Superior temporal gyrus (tissue), 1 donor: ENCODE results near the gene CCDC12.

Experiments
- DNase-seq: peaks from one replicate; pipeline ENCODE4 v3.0.0-alpha.2; 2016; ENCODE audit errors: extremely low spot score

The CCDC12 gene

GRCh38 chr3:47007482-47008233 lies 31.1 kb upstream of the CCDC12 start:
- DNase-seq, result no peak

DNA sequence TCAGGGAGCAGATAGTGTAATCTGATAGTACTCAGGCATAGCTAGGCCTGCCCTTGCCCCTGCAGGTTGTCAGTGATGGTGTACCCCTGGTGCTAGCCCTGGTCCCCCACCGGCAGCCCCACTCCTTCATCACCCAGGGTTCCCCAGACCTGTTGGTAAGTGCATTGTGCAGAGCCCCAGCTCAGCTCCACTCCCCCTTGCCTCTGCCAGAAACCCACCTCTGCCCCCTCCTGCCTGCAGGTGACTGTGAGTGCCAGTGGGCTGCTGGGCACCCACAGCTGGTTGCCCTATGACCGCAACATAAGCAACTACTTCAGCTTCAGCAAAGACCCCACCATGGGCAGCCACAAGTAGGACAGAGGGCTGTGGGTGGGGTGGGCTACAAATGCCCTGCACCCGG lies 30.5 kb upstream of the CCDC12 start:
- DNase-seq, result no peak

DNA sequence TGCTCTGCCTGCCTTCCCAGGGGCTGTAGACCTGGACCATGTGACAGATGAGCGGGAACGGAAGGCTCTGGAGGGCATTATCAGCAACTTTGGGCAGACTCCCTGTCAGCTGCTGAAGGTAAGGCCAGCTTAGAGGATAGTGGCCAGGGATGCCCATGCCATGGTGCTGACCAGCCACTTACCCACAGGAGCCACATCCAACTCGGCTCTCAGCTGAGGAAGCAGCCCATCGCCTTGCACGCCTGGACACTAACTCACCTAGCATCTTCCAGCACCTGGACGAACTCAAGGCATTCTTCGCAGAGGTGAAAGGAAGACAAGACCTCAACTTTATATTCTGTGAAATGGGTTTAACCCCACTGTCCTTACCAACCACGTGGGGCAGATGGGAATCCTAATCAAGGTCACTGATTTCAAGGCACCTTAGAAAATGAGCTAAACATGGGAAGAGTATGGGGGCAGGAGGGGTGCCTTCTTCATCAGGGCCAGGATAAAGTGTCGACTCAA lies 29.7 kb upstream of the CCDC12 start:
- DNase-seq, result no peak

- DNase-seq, result no peak
Observed at GRCh38 chr3:47005212-47006144, 28.9 kb upstream of the CCDC12 start.

DNA sequence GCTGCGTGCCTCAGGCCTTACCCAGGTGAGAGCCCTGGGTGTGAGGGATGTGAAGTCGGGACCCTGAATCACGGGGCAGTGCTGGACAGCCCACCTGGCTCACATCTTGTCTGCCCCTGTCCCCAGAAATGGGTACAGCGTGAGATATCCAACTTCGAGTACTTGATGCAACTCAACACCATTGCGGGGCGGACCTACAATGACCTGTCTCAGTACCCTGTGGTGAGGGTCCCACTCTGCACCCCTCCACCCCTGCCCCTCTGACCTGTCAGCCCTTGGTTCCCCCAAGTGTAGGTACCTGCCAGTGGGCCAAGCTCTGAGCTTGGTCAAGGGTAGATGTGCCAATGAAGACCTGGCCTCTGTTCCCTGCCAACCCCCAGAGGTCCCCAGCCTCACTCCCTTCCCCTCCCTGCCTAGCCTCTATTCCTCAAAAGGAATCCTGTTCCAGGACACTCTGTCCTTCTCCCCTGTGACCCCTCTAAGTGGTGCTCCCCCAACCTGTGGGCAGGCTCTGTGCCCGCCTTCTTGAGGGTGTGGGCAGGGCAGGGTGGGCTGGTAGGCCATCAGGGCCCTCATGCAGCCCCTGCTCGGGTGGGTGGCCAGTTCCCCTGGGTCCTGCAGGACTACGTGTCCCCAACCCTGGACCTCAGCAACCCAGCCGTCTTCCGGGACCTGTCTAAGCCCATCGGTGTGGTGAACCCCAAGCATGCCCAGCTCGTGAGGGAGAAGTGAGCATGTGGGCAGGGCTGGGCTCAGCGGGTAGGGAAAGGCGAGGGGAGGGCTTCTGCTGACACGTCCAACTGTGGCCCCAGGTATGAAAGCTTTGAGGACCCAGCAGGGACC lies 28.0 kb upstream of the CCDC12 start:
- DNase-seq, result no peak

DNA sequence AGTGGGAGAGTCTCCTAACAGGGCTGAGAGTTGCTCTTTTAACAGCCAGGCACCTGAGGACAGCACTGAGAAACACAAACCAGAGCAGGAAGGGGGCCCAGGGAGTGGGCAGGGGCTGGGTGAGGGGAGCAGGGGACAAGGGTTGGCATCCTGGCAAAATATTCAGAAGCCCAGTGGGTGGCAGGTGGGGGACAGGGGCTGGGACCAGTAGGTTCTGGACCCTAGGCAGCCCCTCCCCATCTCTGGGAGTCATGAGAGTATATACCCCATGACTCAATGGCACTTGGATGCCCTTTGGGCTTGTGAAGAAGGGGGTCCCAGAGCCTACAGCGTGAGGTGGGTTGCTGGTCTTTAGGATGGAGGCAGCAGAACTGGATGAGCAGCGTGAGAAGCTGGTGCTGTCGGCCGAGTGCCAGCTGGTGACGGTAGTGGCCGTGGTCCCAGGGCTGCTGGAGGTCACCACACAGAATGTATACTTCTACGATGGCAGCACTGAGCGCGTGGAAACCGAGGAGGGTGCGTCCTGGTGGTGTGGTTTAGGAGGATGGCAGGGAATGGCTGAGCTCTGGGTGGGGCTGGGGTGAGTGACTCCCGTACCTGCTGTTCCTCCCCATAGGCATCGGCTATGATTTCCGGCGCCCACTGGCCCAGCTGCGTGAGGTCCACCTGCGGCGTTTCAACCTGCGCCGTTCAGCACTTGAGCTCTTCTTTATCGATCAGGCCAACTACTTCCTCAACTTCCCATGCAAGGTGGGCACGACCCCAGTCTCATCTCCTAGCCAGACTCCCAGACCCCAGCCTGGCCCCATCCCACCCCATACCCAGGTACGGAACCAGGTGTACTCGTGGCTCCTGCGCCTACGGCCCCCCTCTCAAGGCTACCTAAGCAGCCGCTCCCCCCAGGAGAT lies 27.2 kb upstream of the CCDC12 start:
- no peak for DNase-seq

GRCh38 chr3:47003056-47003410 lies 26.5 kb upstream of the CCDC12 start:
- DNase-seq, result no peak

- no peak for DNase-seq
Observed at GRCh38 chr3:47002171-47003055, 25.9 kb upstream of the CCDC12 start.

- DNase-seq, result no peak
Observed at GRCh38 chr3:47001731-47002170, 25.2 kb upstream of the CCDC12 start.

GRCh38 chr3:47000922-47001730 lies 24.6 kb upstream of the CCDC12 start:
- DNase-seq, result no peak

- DNase-seq, result no peak
Observed at GRCh38 chr3:47000198-47000815, 23.8 kb upstream of the CCDC12 start.

GRCh38 chr3:46999516-47000197 lies 23.1 kb upstream of the CCDC12 start:
- DNase-seq, result no peak

GRCh38 chr3:46998852-46999515 lies 22.4 kb upstream of the CCDC12 start:
- DNase-seq, result no peak

- no peak for DNase-seq
Observed at GRCh38 chr3:46998121-46998851, 21.7 kb upstream of the CCDC12 start.

- DNase-seq, result no peak
Observed at GRCh38 chr3:46997453-46998091, 21.0 kb upstream of the CCDC12 start.
